Measurements from ENCODE around the gene CEP192. TPM values are rescaled to one million over a fixed set of nuclear protein-coding genes. Genes with fewer than 3 reads are reported as not detected.

Gene CEP192
- total RNA-seq, 1 donor from 2014 or later: 14.7 TPM

DNA sequence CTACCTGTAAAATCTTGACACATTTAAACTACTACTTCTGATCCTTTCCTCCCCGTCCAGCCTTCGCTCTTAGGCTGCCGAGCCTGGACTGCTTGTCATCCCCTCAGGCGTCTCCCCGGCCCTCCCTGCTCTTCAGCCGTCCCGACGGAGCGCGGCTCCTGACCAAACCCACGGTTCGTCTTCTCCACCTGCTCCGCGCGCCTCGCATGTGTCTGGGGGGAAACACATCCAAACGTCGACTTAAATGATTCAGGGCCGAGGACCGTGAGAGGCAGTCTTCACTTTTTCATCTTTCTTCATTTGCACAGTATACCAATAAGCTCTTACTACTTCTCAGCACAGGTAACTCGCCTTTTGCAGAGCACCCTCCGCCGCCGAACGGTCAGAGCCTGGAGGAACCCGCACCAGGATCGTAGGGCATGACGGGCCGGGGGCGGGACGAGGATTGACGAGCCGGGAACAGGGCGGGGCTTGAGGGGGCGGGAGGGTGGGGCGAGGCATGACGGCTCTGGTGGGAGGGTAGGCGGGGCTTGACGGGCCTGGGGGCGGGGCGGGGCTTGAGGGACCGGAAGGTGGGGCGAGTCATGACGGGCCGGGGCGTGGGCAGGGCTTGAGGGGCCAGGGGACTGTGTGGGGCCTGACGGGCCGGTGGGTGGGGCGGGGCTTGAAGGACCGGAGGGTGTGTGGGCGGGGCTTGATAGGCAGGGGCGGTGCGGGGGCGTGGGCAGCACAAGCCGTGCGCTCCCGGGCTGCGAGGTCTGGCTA lies 43.7 kb upstream of the CEP192 start, which contains the start of gene SEH1L:
SEH1L (plus strand) TSS at position 727 of the 765 bp plus-strand sequence. CDS start 111 bp downstream, outside the sequence.
- Mint-ChIP-seq H3K27me3 (ENCODE audit: low read depth) (no peaks in the 10 kb centered on the region), H3K9me3 (ENCODE audit: low read depth) (no peaks in the 10 kb centered on the region), H3K4me3 (ENCODE audit: unreplicated experiment) (peak within 1 kb of the TSS; percentile 96), H3K4me1 (ENCODE audit: low read depth) (peaks cover 53% of the 10 kb centered on the region), H3K36me3 (ENCODE audit: low read depth) (no peaks in the 10 kb centered on the region), H3K27ac (ENCODE audit: unreplicated experiment) (peak within 1 kb of the TSS; percentile 100)
- DNase-seq (ENCODE audit: low spot score): peak; percentile 100
- TF ChIP-seq, protein P1, sequence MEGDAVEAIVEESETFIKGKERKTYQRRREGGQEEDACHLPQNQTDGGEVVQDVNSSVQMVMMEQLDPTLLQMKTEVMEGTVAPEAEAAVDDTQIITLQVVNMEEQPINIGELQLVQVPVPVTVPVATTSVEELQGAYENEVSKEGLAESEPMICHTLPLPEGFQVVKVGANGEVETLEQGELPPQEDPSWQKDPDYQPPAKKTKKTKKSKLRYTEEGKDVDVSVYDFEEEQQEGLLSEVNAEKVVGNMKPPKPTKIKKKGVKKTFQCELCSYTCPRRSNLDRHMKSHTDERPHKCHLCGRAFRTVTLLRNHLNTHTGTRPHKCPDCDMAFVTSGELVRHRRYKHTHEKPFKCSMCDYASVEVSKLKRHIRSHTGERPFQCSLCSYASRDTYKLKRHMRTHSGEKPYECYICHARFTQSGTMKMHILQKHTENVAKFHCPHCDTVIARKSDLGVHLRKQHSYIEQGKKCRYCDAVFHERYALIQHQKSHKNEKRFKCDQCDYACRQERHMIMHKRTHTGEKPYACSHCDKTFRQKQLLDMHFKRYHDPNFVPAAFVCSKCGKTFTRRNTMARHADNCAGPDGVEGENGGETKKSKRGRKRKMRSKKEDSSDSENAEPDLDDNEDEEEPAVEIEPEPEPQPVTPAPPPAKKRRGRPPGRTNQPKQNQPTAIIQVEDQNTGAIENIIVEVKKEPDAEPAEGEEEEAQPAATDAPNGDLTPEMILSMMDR (IDR thresholded peaks at IDR 0.05): no peak

DNA sequence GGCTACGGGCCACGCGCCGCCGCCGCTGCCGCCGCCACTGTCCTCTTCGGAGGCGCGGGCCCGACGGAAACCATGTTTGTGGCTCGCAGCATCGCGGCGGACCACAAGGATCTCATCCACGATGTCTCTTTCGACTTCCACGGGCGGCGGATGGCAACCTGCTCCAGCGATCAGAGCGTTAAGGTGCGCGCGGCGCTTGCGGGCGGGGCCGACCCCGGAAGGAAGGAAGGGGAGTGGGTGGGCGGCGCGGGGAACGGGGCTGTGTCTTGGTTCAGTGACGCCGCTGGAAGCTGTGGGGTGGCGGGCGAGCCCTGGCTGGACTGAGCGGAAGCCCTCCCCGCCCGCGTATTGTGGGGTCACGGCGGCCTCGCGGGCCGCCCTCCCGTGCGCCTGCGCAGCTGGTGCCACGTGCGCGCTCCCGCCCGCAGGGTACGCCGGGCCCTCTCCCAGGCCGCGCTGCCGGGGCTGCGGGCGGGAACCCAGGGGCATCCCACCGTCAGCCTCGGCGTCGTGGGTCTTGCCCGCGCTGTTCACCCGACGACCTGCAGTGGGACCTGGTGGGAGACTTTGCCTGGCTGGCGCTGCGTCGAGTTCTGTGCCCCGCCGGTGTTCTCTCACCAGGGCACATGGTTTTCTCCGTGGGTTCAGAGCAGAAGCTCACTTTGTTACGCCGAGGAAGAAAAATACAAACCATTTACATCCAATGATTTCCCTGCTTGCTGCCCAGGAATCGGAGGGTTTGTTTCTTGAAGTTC lies 42.9 kb upstream of the CEP192 start:
- Mint-ChIP-seq H3K27ac (ENCODE audit: unreplicated experiment) (peak overlapping the region; percentile 100), H3K4me1 (ENCODE audit: low read depth) (peaks cover 57% of the 10 kb centered on the region), H3K27me3 (ENCODE audit: low read depth) (no peaks in the 10 kb centered on the region), H3K4me3 (ENCODE audit: unreplicated experiment) (peak overlapping the region; percentile 96), H3K9me3 (ENCODE audit: low read depth) (no peaks in the 10 kb centered on the region), H3K36me3 (ENCODE audit: low read depth) (peaks cover 2% of the 10 kb centered on the region)
- TF ChIP-seq, protein P1 (IDR thresholded peaks at IDR 0.05): no peak
- peak; percentile 97 for DNase-seq (ENCODE audit: low spot score)

DNA sequence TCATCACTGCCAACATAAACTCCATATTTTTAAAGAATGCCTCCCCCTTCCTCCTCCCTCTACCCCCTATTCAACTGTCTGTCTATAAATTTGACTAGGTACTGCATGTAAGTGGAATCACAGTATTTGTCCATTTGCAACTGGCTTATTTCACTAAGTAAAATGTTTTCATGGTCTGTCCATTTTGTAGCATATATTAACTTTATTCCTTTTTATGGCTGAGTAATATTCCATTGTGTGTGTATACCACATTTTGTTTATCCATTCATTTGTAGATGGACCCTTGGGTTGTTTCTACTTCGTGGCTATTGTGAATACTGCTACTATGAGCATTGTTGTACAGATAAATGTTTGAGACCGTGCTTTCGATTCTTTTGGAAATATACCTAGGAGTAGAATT lies 32.7 kb upstream of the CEP192 start:
- TF ChIP-seq, protein P1 (IDR thresholded peaks at IDR 0.05): no peak
- H3K4me1 Mint-ChIP-seq (ENCODE audit: low read depth): peaks cover 3% of the 10 kb centered on the region
- no peak overlapping the region for H3K27ac Mint-ChIP-seq (ENCODE audit: unreplicated experiment)
- peaks cover 17% of the 10 kb centered on the region for H3K36me3 Mint-ChIP-seq (ENCODE audit: low read depth)
- no peak for DNase-seq (ENCODE audit: low spot score)
- no peak overlapping the region for H3K4me3 Mint-ChIP-seq (ENCODE audit: unreplicated experiment)
- H3K9me3 Mint-ChIP-seq (ENCODE audit: low read depth): peaks cover 2% of the 10 kb centered on the region
- no peaks in the 10 kb centered on the region for H3K27me3 Mint-ChIP-seq (ENCODE audit: low read depth)

DNA sequence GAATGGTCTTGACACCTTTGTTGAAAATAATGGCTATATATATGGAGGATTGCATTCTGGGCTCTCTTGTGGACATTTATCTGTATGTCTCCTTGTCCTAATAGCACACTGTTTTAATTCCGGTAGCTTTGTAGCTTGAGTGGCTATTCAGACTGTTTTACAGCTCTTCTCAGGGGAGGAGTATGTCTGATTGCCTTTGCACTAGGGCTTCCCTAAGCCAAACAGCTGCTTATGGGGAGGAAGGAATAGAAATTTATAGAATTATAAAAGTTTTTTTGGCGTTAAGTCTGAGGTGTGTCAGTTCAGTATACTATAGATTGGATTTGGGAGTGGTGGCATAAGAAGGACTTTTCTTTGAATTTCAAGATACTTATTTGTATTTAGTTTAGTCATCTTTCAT lies 30.8 kb upstream of the CEP192 start:
- DNase-seq (ENCODE audit: low spot score): no peak
- Mint-ChIP-seq H3K27me3 (ENCODE audit: low read depth) (no peaks in the 10 kb centered on the region), H3K36me3 (ENCODE audit: low read depth) (peaks cover 15% of the 10 kb centered on the region), H3K27ac (ENCODE audit: unreplicated experiment) (no peak overlapping the region), H3K9me3 (ENCODE audit: low read depth) (peaks cover 2% of the 10 kb centered on the region), H3K4me3 (ENCODE audit: unreplicated experiment) (no peak overlapping the region), H3K4me1 (ENCODE audit: low read depth) (peaks cover 3% of the 10 kb centered on the region)
- TF ChIP-seq, protein P1 (IDR thresholded peaks at IDR 0.05): no peak

DNA sequence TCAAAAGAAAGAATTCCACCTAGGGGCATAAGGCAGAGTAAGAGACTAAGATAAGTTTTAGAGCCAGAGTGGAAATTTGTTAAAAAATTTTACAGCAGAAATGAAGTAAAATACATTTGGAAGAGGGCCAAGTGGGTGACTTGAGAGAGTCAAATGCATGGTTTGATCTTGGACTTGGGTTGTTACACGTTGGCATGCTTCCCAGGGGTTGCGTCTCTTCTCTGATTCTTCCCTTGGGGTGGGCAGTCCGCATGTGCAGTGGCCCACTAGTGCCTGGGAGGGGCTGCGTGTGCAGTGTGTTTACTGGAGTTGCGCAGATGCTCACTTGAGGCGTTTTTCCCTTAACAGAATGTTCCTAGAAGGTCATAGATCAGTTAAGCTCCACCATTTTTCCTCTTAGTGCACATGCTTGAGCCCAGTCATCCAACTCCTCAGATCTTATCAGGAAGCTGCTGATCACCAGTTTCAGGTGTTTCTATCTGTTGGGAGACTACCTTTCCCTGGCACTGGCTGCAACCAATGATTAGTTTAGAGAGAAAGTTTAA lies 30.2 kb upstream of the CEP192 start:
- H3K4me3 Mint-ChIP-seq (ENCODE audit: unreplicated experiment): no peak overlapping the region

More for the DNA sequence above, 30.2 kb upstream of the CEP192 start:
- TF ChIP-seq, protein P1 (IDR thresholded peaks at IDR 0.05): no peak
- peaks cover 2% of the 10 kb centered on the region for H3K9me3 Mint-ChIP-seq (ENCODE audit: low read depth)
- peaks cover 3% of the 10 kb centered on the region for H3K4me1 Mint-ChIP-seq (ENCODE audit: low read depth)
- H3K27ac Mint-ChIP-seq (ENCODE audit: unreplicated experiment): no peak overlapping the region
- peaks cover 18% of the 10 kb centered on the region for H3K36me3 Mint-ChIP-seq (ENCODE audit: low read depth)
- no peak for DNase-seq (ENCODE audit: low spot score)
- H3K27me3 Mint-ChIP-seq (ENCODE audit: low read depth): no peaks in the 10 kb centered on the region

Measured in chondrocyte (in vitro differentiated cells).